ENCODE measurements around the gene RRP1.

DNA sequence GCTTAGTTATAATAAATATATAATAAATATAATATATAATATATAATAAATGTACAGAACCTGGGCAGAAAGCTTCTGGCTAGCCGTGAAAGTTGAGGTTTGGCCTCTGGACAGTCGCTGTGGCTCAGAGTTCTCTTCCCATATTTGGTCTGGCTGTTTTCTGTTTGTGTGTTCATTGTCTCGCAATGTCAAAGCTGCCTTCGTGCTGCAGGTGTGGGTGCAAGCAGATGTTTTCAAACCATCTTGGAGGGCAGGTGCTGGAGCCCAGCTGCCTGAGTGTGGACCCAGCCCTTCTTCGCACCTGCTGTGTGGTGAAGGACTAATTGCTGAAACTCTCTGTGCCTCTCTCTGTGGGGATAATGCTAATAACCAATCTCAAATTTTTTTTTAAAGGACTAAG lies 9.7 kb upstream of the RRP1 start:
- TF ChIP-seq BHLHE40 (IDR thresholded peaks at IDR 0.05; ENCODE audit: low read length) (no peak), U2AF2 (IDR thresholded peaks at IDR 0.05; ENCODE audit: low read depth, low read length) (no peak), ZNF772 (CRISPR knock-in tag; IDR thresholded peaks at IDR 0.05) (no peak), POLR2A (IDR thresholded peaks at IDR 0.05; ENCODE audit: insufficient read depth in 1 of 2, low read depth in 2 of 2, low read length in 2 of 2) (no peak), ZFX (CRISPR knock-in tag; IDR thresholded peaks at IDR 0.05; ENCODE audit: low read depth) (no peak)
- TF ChIP-seq, protein P1, sequence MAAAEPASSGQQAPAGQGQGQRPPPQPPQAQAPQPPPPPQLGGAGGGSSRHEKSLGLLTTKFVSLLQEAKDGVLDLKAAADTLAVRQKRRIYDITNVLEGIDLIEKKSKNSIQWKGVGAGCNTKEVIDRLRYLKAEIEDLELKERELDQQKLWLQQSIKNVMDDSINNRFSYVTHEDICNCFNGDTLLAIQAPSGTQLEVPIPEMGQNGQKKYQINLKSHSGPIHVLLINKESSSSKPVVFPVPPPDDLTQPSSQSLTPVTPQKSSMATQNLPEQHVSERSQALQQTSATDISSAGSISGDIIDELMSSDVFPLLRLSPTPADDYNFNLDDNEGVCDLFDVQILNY (CRISPR knock-in tag; conservative IDR thresholded peaks at IDR 0.05) = no peak
- TF ChIP-seq, protein P2, sequence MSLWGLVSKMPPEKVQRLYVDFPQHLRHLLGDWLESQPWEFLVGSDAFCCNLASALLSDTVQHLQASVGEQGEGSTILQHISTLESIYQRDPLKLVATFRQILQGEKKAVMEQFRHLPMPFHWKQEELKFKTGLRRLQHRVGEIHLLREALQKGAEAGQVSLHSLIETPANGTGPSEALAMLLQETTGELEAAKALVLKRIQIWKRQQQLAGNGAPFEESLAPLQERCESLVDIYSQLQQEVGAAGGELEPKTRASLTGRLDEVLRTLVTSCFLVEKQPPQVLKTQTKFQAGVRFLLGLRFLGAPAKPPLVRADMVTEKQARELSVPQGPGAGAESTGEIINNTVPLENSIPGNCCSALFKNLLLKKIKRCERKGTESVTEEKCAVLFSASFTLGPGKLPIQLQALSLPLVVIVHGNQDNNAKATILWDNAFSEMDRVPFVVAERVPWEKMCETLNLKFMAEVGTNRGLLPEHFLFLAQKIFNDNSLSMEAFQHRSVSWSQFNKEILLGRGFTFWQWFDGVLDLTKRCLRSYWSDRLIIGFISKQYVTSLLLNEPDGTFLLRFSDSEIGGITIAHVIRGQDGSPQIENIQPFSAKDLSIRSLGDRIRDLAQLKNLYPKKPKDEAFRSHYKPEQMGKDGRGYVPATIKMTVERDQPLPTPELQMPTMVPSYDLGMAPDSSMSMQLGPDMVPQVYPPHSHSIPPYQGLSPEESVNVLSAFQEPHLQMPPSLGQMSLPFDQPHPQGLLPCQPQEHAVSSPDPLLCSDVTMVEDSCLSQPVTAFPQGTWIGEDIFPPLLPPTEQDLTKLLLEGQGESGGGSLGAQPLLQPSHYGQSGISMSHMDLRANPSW (CRISPR knock-in tag; IDR thresholded peaks at IDR 0.05; ENCODE audit: borderline replicate concordance) = no peak
- TF ChIP-seq, protein P3, sequence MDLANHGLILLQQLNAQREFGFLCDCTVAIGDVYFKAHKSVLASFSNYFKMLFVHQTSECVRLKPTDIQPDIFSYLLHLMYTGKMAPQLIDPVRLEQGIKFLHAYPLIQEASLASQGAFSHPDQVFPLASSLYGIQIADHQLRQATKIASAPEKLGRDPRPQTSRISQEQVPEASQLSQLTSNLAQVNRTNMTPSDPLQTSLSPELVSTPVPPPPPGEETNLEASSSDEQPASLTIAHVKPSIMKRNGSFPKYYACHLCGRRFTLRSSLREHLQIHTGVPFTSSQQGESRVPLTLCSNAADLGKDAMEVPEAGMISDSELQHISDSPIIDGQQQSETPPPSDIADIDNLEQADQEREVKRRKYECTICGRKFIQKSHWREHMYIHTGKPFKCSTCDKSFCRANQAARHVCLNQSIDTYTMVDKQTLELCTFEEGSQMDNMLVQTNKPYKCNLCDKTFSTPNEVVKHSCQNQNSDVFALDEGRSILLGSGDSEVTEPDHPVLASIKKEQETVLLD (CRISPR knock-in tag; IDR thresholded peaks at IDR 0.05; ENCODE audit: low read depth) = no peak
- TF ChIP-seq, protein P4, sequence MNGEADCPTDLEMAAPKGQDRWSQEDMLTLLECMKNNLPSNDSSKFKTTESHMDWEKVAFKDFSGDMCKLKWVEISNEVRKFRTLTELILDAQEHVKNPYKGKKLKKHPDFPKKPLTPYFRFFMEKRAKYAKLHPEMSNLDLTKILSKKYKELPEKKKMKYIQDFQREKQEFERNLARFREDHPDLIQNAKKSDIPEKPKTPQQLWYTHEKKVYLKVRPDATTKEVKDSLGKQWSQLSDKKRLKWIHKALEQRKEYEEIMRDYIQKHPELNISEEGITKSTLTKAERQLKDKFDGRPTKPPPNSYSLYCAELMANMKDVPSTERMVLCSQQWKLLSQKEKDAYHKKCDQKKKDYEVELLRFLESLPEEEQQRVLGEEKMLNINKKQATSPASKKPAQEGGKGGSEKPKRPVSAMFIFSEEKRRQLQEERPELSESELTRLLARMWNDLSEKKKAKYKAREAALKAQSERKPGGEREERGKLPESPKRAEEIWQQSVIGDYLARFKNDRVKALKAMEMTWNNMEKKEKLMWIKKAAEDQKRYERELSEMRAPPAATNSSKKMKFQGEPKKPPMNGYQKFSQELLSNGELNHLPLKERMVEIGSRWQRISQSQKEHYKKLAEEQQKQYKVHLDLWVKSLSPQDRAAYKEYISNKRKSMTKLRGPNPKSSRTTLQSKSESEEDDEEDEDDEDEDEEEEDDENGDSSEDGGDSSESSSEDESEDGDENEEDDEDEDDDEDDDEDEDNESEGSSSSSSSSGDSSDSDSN (CRISPR knock-in tag; IDR thresholded peaks at IDR 0.05) = no peak
